ENCODE data around the gene BCR.

BCR gene

DNA sequence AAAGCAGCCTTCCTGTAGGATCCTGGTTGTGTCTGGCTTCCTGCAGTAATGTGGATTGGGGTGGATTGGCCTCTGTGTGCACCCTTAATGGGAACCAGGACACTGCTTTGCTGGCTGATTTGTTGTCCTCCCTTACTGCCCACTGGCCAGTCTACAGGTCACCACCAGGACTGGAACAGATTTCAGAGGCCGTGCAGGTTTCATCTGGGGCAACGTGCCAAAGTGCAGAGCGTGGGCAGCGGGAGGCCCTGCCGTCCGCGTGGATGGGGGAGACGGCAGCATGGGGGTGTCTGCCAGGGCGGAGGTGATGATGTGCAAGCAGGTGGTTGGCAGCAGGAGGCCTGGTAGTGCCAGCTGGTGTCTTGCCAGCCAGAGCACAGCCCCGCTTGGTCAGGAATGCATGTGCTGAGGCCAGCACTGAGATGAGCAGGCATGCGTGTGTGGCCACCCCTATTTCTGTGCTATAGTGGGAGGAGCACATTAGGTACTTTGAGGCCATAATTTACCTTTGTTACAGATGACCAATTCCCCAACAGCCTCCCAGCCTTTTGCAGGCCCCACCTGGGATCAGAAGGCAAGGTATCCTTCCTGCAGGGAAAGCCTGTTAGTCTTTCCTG, 24.3 kb downstream of the BCR start:
- no peak overlapping the region for H3K4me3 ChIP-seq (replicated peaks; ENCODE audit: low read depth, low read length)
- H3K36me3 ChIP-seq (ENCODE audit: control insufficient read depth, insufficient read depth, low read length), result peaks cover 6% of the 10 kb centered on the region
- TF ChIP-seq, protein P1, sequence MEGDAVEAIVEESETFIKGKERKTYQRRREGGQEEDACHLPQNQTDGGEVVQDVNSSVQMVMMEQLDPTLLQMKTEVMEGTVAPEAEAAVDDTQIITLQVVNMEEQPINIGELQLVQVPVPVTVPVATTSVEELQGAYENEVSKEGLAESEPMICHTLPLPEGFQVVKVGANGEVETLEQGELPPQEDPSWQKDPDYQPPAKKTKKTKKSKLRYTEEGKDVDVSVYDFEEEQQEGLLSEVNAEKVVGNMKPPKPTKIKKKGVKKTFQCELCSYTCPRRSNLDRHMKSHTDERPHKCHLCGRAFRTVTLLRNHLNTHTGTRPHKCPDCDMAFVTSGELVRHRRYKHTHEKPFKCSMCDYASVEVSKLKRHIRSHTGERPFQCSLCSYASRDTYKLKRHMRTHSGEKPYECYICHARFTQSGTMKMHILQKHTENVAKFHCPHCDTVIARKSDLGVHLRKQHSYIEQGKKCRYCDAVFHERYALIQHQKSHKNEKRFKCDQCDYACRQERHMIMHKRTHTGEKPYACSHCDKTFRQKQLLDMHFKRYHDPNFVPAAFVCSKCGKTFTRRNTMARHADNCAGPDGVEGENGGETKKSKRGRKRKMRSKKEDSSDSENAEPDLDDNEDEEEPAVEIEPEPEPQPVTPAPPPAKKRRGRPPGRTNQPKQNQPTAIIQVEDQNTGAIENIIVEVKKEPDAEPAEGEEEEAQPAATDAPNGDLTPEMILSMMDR (IDR thresholded peaks at IDR 0.05; ENCODE audit: insufficient read depth, low read length, poor library complexity, severe bottlenecking), result no peak
- no peak for DNase-seq (ENCODE audit: extremely low read depth, insufficient read length)
- no peaks in the 10 kb centered on the region for H3K27me3 ChIP-seq (replicated peaks; ENCODE audit: control insufficient read depth, insufficient read depth, low read length)

DNA sequence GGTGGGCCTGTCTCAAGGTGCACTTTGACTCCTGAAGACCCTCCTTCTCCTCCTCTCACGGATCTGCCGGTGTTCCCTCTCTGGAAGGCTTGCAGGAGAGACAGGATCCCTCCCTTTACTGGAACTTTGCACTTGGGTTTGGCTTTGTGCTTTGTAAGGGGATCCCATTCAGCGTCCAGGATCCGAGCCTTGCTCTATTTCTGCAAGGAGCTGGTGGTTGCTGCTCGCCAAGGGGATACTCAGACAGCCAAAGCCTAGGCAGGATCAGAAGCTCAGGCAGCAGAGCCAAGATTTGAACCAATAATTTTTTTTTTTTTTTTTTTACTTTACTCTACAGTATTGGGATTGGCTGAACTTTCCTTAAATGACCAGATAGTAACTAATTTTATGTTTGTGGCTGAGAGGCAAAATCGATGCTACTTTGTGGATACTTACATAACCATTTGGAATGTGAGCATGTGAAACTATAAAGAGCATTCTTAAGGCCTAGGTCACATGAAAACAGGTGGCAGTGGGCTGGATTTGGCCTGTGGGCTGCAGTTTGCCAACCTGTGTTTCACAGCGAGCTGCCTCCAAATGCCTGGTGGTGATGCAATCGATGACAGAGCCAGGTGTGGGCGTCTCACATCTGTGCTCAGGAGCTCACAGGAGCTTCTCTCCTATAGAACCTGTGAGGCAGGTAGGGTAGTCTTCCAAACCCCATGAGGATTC, 25.2 kb downstream of the BCR start:
- H3K27me3 ChIP-seq (replicated peaks; ENCODE audit: control insufficient read depth, insufficient read depth, low read length), result no peaks in the 10 kb centered on the region
- no peak overlapping the region for H3K4me3 ChIP-seq (replicated peaks; ENCODE audit: low read depth, low read length)
- H3K36me3 ChIP-seq (ENCODE audit: control insufficient read depth, insufficient read depth, low read length), result peaks cover 6% of the 10 kb centered on the region
- DNase-seq (ENCODE audit: extremely low read depth, insufficient read length), result no peak
- TF ChIP-seq, protein P1 (IDR thresholded peaks at IDR 0.05; ENCODE audit: insufficient read depth, low read length, poor library complexity, severe bottlenecking), result no peak

DNA sequence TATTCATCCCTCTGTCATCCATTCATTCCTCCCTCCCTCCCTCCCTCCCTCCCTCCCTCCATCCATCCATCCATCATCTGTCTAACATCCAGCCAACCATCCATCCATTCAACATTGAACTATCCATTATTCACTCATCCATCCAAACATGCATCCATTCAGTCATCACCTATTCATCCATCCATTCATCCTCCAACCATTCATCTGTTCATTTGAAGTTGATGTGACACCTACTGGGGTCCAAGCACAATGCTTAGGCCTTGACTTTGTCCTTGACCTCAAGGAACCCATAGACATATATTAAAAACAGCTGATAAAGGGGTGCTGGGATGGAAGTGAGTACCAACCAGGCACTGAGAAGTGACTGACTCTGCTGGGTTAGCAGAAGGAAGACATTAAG, 26.6 kb downstream of the BCR start:
- TF ChIP-seq, protein P1 (IDR thresholded peaks at IDR 0.05; ENCODE audit: insufficient read depth, low read length, poor library complexity, severe bottlenecking), result no peak

DNA sequence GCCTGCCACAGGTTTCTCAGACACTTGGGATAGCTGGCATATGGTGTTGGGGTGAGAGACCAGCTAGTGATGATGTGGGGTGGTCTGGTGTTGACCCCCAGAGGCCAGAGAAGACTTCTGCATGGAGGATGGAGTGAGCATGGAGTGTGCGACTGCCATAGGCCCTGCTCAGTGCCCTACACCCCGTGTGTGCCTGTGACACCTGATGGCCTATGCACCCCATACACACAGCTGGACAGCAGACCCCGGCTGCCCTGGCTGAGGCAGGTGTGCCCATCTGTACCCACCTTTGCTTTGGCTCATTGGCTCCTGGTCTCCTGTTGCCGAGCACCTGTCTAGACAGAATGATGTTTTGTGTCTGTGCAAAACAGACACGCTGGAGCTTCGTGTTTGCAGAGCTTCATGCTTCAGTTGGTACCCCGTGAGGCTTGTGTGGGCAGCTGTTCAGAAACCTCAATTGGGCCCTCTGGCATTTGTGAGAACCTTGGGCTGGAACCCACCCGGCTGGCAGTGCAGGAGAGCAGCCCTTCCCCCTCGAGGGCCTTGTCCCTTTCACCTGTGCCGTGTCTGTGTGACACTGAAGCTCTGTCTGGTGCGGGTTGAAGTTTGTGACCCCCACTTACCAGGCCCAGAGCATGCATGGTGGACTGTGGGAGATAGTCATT, 27.6 kb downstream of the BCR start:
- H3K36me3 ChIP-seq (ENCODE audit: control insufficient read depth, insufficient read depth, low read length), result peaks cover 6% of the 10 kb centered on the region
- H3K27me3 ChIP-seq (replicated peaks; ENCODE audit: control insufficient read depth, insufficient read depth, low read length), result no peaks in the 10 kb centered on the region
- DNase-seq (ENCODE audit: extremely low read depth, insufficient read length), result peak; percentile 38
- TF ChIP-seq, protein P1 (IDR thresholded peaks at IDR 0.05; ENCODE audit: insufficient read depth, low read length, poor library complexity, severe bottlenecking), result no peak
- no peak overlapping the region for H3K4me3 ChIP-seq (replicated peaks; ENCODE audit: low read depth, low read length)

More for the DNA sequence above, 26.6 kb downstream of the BCR start:
- Histone ChIP-seq H3K36me3 (ENCODE audit: control insufficient read depth, insufficient read depth, low read length) (peaks cover 6% of the 10 kb centered on the region), H3K4me3 (replicated peaks; ENCODE audit: low read depth, low read length) (no peak overlapping the region), H3K27me3 (replicated peaks; ENCODE audit: control insufficient read depth, insufficient read depth, low read length) (no peaks in the 10 kb centered on the region)
- DNase-seq (ENCODE audit: extremely low read depth, insufficient read length), result no peak

DNA sequence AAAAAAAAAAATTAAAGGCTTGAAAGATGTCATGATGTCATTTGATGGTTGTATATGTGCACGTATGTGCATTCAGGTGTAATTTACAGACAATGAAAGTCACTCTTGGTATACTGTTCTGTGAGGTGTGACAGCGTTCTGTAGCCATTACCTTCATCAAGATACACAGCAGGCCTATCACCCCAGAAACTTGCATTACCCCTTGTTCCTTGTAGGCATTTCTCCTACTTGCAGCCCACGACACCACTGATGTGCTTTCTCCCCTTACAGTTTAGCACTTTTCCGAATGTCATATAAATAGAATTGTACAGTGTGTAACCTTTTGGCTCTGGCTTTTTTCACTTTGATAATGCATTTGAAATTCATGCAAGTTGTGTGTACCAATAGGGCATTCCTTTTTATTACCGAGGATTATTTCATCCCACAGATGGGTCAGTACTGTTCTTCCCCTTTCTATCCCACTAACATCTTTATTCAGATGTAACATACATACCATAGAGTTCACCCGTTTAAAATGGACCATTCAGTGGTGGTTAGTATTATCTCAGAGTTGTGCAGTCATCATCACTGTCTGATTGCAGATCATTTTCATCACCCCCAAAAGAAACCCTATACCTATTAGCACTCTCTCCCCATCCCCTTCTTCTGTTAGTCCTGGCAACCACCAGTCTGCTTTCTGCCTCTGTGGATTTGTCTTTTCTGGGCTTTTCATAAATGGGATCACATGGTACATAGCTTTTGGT, 30.3 kb downstream of the BCR start:
- Histone ChIP-seq H3K4me3 (replicated peaks; ENCODE audit: low read depth, low read length) (no peak overlapping the region), H3K27me3 (replicated peaks; ENCODE audit: control insufficient read depth, insufficient read depth, low read length) (no peaks in the 10 kb centered on the region), H3K36me3 (ENCODE audit: control insufficient read depth, insufficient read depth, low read length) (no peaks in the 10 kb centered on the region; the same call in 1 of the 2 replicates)
- no peak for DNase-seq (ENCODE audit: extremely low read depth, insufficient read length)
- TF ChIP-seq, protein P1 (IDR thresholded peaks at IDR 0.05; ENCODE audit: insufficient read depth, low read length, poor library complexity, severe bottlenecking), result no peak

Data from GM06990 (cell line).